Lower leg skin (tissue), 3 donors: Measurements from ENCODE around the gene TPPP.

Experiments
- CTCF ChIP-seq, 3 donors: fragments of 450-650 bp; IDR thresholded peaks; one replicate each; pipeline ENCODE4 v1.5.1; 2016; ENCODE audit warnings: antibody characterized with exemption in 3 of 3, mild to moderate bottlenecking in 3 of 3, moderate library complexity in 2 of 3
- POLR2A ChIP-seq, 2 donors: fragments of 450-650 bp; IDR thresholded peaks; one replicate each; pipeline ENCODE4 v1.6.1; 2016 to 2017; ENCODE audit warnings: antibody characterized with exemption in 2 of 2, mild to moderate bottlenecking in 1 of 2, moderate library complexity in 1 of 2

GRCh38 chr5:610744-611730, 82.1 kb downstream of the TPPP start:
- TF ChIP-seq CTCF (IDR thresholded peaks at IDR 0.05): no peak
- no peak for TF ChIP-seq POLR2A (IDR thresholded peaks at IDR 0.05)
